HG03565 (cell line): ENCODE data around the gene FADS1.

ENCODE experiments used
- ATAC-seq: cut with Tn5 transposase; IDR thresholded peaks from one replicate; pipeline ENCODE4 v1.9.1; 2021; ENCODE audit warnings: mild to moderate bottlenecking, moderate library complexity; ENCODE audit not compliant: unreplicated experiment

FADS1 gene

GRCh38 chr11:61816736-61817455 lies at the start of gene FADS1:
FADS1 (minus strand) TSS chr11:61817003; CDS start chr11:61816929, 74 bp downstream.
- no peak for ATAC-seq

DNA sequence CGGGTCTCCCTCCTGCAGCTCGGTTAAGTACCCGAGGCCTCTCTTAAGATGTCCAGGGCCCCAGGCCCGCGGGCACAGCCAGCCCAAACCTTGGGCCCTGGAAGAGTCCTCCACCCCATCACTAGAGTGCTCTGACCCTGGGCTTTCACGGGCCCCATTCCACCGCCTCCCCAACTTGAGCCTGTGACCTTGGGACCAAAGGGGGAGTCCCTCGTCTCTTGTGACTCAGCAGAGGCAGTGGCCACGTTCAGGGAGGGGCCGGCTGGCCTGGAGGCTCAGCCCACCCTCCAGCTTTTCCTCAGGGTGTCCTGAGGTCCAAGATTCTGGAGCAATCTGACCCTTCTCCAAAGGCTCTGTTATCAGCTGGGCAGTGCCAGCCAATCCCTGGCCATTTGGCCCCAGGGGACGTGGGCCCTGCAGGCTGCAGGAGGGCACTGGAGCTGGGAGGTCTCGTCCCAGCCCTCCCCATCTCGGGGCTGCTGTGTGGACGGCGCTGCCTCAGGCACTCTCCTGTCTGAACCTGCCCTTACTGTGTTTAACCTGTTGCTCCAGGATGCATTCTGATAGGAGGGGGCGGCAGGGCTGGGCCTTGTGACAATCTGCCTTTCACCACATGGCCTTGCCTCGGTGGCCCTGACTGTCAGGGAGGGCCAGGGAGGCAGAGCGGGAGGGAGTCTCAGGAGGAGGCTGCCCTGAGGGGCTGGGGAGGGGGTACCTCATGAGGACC lies 49.6 kb upstream of the FADS1 start:
- ATAC-seq: no peak

- ATAC-seq: no peak
These were observed 48.3 kb upstream of the FADS1 start for GRCh38 chr11:61864814-61865775.

DNA sequence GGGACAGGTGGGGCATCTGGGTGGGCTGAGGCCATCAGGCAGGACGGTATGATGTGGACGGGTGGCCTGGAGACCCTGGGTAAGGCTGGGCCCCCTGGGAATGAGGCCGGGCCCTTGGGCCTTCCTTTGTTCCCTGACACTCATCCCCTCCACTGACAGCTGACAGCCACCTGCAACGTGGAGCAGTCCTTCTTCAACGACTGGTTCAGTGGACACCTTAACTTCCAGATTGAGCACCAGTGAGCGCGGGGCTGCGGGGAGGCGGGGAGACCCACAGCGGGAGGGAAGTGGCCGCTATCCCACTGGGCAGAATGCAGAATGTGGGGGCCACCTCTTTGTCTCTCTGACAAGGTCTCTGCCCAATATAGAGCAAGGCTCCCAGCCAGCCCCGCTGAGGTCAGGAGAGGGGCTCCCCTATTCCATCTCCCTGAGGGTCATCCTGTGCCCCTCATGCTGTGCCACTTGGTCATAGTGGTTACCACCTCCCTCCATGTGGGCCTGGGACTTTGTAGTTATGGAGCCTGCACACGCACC lies 46.8 kb upstream of the FADS1 start:
- ATAC-seq: no peak

DNA sequence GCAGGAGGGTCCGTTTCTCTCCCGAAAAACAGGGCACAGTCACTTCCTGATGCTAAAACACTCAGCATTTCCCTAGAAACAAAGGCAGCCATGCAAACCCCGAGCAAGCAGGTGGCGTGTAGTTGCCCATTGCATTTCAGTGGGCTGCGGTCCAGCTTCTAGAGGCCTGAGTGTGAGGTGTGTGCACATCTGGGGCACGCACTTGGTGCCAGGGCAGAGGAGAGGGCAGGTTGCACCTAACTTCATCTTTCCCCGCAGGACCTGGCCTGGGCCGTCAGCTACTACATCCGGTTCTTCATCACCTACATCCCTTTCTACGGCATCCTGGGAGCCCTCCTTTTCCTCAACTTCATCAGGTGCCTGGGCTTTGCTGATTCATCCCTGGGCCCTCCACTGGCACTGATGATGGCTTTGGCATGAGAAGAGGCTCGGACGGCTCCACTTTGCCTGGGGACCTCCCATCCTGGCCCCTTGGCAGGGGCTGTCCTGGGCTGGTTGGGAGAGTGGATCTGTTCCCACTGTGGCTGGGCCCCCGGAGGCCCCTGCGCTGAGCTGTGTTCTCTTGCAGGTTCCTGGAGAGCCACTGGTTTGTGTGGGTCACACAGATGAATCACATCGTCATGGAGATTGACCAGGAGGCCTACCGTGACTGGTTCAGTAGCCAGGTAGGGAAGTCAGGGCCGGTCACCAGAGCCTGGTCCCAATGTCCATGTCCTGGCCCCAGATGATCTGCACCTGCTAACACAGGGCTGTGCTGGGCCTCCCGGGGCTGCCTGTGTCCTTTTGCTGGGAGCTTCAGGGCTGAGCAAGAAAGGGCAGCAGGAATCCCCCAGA lies 46.1 kb upstream of the FADS1 start:
- ATAC-seq: no peak

DNA sequence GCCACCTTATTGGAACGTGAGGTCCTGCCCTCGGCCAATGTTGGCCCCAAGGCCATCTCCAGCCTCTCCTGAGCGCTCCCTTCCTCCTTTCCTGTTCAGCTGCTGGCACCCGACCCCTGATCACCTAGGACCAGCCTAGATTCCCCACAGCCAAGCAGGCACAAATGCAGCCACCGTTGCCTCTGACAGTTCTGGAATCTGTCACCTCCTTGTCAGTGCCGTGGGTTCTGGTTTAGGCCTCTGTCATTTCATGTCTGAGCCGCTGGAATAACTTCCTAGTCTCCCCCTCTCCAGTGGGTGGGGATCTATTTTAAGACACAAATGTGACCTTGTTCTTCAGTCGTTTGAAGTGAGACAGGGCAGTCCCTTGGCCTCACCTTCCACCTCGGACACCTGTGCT lies 44.8 kb upstream of the FADS1 start:
- ATAC-seq: no peak

- no peak for ATAC-seq
These were observed 43.5 kb upstream of the FADS1 start for GRCh38 chr11:61860054-61860903.

DNA sequence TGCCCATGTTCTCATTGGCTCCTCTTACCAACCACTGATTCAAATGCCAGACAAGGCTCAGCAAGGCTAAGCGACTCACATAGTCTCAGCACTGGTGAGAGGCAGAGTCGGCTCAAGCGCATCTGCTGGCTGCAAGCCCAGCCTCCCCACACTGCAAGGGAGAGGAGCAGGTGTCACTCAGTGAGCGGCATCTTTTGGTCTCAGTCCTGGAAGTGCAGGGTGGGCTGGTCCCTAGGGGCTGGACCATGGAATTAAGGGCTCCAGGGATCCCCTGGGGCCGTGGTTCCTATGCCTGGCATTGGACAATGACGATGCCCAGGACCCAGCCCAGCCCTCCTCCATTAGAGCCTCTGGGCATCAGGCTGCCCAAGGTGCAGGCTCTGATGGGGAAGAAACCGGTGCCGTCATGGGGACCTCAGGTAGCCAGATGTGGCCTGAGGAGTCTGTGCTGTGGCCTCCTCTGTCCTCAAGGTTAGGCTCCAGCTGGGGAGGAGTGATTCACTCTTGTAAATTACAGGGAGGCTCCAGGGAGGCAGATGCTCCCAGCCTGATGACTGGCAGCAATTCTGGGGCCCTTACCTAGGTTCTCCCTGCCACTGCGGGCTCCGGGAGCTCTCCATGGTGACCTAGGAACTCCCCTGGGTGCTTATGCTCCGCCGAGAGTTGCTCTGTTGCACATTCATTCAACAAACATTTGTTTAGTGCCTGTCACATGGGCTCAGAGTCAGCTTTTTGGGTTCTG lies 39.3 kb upstream of the FADS1 start:
- no peak for ATAC-seq

DNA sequence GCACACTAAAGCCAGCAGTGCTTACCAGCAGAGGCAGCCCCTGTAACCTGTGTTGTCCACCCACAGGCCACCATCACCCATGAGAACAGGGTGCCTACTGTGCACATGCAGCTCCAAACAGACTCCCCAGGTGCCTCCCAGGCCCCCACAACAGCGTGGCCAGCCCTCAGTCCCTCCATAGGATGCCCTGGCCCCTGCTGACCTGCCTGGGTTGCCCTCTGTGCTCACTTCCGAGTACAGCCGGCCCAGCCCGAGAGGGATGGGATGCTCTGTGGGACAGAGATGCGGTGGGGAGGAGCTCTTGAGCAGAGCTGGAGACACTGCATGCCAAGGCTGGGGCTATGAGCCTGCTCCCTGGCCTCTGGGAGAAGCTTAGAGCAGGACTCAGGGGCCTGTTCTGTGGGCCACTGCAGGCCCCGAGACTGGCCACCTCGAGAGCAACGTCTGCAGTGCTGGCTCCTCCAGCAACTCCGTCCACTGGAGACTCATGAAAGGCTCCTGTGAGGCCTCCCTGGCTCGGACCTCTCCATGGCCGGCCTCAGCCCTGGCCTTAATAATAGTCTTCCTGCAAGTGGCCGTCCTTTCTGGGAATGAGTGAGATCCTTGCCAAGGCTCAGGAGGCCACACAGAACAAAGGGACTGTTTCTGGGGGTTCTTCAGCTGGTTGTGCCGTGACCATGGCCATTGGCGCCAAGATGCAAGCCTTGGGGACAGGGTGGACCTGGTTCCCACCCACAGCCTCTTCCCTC lies 38.3 kb upstream of the FADS1 start:
- no peak for ATAC-seq

DNA sequence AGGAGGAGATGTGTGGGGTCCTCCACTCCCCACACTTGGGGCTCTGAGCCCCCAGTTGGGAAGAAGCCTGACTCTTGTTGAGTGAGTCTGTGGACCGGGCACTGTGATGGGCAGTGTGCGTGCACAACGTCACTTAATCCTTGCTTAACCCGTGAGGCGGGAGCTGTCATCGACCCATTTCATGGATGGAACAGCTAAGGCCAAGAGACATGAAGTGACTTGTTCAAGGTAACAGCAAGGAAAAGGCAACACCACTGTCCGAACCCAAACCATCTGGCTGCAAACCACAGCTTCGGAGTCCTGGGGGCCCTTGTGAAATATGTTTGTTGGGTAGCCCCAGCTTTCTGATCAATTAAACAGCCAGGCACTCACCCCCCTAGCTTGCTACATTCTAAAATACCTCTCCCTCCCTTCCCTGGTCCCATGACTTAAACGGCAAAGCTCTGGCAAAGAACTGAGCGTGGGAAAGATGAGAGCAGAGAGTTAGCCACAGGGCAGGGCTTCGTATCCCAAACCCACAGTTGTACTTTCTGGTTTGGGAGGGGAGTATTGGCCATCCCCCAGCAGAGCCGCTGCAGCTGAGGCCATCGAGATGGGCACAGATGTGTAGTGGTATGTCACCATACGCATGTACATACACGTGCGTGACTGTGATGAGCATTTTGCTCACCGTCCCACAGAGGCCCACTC lies 37.5 kb upstream of the FADS1 start:
- no peak for ATAC-seq

DNA sequence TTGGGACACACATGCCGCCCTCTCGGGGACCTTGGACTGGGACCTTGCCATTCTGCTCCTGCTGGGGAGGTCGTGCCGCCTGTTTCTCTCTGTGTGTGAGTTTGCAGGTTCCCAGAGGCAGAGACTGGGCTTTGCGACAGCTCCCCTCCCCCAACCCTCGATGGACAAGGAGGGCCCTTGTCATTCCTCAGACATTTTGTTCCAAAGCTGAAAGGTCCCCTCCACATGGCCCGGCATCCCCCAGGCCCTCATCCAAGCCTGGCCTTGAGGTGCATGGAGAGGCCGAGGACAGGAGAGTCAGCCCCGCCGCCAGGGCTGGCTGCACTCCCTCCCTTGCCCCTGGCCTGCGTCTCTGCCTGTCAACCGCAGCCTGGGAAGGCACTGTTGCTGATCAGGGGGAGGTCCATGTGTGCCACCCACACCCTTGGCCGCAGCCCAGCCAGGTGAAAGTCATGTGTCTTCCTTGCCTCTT lies 36.9 kb upstream of the FADS1 start:
- ATAC-seq: no peak

DNA sequence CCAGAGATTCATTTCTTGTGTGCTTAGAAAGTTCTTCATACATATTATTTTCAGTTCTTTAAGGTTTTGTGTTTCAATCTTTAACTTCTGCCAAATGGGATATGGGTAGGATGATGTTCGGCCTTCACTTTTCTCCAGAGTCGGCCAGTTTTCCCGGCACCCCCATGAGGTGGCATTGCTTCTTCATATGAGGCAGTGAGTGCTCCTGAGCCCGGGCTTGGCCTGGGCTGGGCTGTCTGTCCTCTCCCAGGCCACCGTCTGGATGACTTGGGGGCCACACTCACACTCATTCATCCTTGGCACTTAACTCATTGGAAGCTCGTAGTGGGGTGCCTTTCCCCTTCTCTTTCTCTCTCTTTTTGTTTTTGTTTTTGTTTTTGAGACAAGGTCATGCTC lies 35.1 kb upstream of the FADS1 start:
- no peak for ATAC-seq

GRCh38 chr11:61851113-61851899 lies 34.5 kb upstream of the FADS1 start:
- no peak for ATAC-seq

DNA sequence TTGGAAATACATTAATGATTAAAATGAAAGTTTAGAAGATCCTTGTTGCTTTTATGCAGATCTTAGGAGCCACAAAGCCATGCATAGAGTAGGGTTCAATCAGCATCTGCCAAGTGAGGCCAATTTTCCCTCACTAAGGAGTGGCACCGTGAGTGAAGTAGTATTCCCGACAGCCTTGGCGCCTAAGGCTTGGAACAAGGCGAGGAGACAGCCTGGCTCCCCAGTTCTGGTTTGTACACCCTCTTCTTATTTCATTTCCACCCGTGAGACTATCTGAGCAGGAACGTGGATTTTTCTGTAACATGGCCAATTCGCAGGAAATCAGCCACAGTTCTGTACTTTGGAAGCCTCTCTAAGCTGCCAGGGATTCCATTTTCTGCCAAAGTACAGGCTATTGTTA lies 33.9 kb upstream of the FADS1 start:
- ATAC-seq: no peak

GRCh38 chr11:61848631-61849030 lies 31.8 kb upstream of the FADS1 start:
- ATAC-seq: no peak

- no peak for ATAC-seq
These were observed 31.2 kb upstream of the FADS1 start for GRCh38 chr11:61847914-61848581.
